Cardiac fibroblast (primary cell): ENCODE results near the gene CFAP92.
A peak's percentile ranks its signal among the peaks of the same experiment; 100 is the strongest.

Source experiments
- DNase-seq, 2 donors: peaks; one replicate each; pipeline versions ENCODE4 v3.0.0 to v3.0.0-alpha.2; 2010; ENCODE audit warnings: low read depth in 2 of 2
- H3K4me3 ChIP-seq, 2 donors: replicated peaks in 1 of 2; 1 replicate in 1 of 2; 2 replicates in 1 of 2; pipeline ENCODE4 v1.5.1; 2011; ENCODE audit warnings: low read depth in 2 of 2, low read length in 2 of 2, mild to moderate bottlenecking in 2 of 2, moderate library complexity in 1 of 2
- CTCF ChIP-seq: IDR thresholded peaks from one replicate; pipeline ENCODE4 v1.5.1; 2011; ENCODE audit warnings: low read depth, mild to moderate bottlenecking, low read length, inconsistent platforms

CFAP92 gene

GRCh38 chr3:128919988-128920387 is 73.9 kb downstream of the CFAP92 start:
- no peak overlapping the region for H3K4me3 ChIP-seq
- TF ChIP-seq CTCF = no peak
- DNase-seq = no peak

DNA sequence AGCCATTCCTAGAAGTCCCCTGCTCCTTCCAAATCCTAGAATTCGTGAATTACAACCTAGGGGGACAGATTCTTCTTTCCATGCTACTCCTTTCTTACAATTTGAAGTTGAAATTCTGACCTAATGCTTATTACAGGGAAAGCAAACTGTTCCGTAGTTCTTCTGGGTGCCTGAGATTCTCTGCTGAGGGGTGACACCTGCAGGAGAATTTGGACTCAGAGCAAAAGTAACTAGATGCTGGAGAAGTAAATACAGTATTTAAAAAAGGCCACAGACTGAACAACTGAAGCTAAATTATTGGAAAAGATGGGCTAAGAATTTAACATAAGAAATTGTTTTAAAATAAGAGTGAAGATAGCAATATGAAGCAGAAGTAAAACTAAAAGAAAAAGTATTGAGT is 76.6 kb downstream of the CFAP92 start:
- TF ChIP-seq CTCF = no peak
- DNase-seq = peak in 1 of 2 donors; percentile 13
- H3K4me3 ChIP-seq = no peak overlapping the region

- no peak for DNase-seq
- no peak for TF ChIP-seq CTCF
- H3K4me3 ChIP-seq = no peak overlapping the region
These were observed 78.8 kb downstream of the CFAP92 start for GRCh38 chr3:128914966-128915645.

DNA sequence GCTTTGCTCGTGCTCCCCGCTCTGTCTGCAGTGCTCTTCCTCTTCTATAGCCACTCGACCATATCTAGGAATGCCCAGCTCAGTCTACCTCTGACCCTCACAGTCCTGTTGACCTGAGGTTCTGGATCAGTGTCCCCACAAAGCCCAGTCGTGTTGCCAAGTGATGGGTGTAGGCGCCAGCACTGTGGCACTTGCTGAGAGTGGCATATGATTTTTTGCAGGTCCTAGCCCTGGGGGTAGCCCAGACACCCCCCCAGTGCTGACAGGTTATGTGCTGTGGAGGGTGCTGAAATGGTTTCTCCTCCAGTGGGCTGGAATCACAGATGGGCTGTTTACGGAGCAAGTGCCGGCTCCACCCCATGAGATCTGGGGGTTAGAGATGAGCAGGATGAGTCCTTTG is 82.0 kb downstream of the CFAP92 start:
- no peak for TF ChIP-seq CTCF
- H3K4me3 ChIP-seq = no peak overlapping the region
- no peak for DNase-seq

DNA sequence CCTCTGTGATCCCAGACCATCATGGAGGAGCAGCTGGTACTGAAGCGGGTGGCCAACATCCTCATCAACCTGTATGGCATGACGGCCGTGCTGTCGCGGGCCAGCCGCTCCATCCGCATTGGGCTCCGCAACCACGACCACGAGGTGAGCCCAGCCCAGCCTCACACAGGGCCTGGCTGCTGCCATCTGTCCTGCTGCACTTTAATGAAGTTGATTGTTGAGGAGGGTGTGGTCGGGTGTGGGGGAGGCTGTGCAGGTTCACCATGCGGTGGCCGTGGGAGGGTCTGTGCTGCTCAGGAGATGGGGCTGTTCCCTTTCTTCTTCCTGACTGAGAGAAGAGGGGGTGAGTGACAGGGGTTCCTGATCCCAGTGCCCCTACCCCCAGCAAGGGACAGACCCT is 83.9 kb downstream of the CFAP92 start:
- DNase-seq = no peak
- no peak for TF ChIP-seq CTCF
- H3K4me3 ChIP-seq = no peak overlapping the region

DNA sequence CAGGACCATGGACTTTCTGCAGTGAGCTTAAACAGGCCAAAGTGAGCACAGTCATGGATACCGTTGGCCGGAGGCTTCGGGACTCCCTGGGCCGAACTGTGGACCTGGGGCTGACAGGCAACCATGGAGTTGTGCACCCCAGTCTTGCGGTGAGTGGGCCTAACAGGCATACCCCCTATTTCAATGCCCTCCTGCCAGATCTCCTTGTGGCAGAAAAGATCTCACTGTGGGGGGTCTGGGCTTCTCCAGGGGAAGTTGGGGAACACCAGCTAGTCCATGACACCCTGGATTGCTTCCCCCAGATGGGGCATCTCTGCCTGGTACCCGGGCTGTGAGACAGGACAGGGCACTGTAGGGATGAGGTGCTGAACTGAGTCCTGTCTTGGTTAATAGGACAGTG is 84.9 kb downstream of the CFAP92 start:
- DNase-seq = no peak
- no peak for TF ChIP-seq CTCF
- H3K4me3 ChIP-seq = no peak overlapping the region

DNA sequence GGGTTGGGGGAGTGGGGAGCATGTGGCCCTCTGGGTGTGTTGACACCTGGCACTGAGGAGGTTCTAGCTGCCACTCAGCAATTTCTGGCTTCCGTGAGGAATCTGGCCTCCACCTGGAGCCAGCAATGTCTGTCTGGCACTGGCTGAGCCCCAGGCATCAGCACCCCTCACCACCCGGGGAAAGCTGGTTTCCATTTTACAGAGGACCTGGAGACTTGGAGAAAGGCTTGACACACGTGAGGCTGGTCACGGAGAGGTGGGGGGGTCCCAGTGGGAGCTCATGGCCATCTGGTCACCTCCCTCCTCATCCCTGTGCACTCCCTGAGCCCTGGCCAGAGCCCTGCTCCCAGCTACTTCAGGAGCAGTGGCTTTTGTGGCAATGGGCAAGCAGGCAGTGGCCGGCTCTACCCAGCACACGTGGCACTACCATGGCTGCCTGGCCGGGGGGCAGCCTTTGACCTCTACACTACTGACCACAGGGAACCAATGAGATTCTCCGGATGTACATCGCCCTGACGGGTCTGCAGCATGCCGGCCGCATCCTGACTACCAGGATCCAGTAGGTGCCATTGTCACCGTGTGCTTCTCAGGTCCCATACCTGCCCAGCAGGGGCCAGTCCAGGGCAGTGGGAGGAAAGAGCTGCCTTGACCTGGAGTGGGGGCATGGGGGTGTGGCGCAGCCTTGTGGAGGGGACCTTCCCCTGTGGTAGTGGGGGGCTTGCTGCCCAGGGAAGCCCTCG is 86.0 kb downstream of the CFAP92 start:
- no peak for TF ChIP-seq CTCF
- H3K4me3 ChIP-seq = no peak overlapping the region
- DNase-seq = no peak
